ENCODE results near the gene RPS21.

DNA sequence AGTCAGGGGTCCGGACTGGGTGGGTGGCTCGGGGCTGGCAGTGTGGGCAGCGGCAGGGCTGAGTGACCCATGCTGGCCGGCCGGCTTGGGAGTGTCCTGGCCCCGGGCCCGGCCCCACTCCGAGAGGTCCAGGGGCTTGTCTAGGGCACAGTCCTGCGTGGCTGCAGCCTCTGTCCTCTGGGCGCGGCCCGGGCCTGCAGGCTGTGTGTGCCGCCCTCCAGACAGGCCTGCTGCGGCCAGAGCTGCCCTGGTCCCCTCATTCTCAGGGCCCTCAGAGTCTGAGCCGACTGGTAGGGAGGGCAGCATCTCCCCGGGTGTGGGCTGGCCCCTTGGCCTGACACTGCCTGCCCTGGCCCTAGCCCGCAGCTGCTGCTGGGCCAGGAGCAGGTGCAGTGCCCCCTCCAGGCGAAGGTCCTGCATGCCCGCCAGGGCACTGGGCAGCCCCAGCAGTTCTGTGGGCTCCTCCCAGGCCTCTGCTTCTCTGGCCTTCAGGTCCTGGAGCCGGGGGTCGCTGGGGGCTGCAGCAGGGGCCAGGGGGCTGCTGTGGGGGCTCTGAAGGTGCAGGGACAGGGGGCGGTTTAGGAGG, 27.1 kb downstream of the RPS21 start:
- TF ChIP-seq POLR2A (IDR thresholded peaks at IDR 0.05; ENCODE audit: low read length) (no peak), GATA1 (IDR thresholded peaks at IDR 0.05; ENCODE audit: low read depth, low read length) (no peak)
